Measurements from ENCODE around the gene ATOX1. TPM values are rescaled to one million over a fixed set of nuclear protein-coding genes. Genes with fewer than 3 reads are reported as not detected.
A peak's percentile ranks its signal among the peaks of the same experiment; 100 is the strongest.

The ATOX1 gene
- total and polyA plus RNA-seq, 9 of the 15 experiments (the other 6 are each of a cell fraction or from before 2014, with no cell fraction given) = 59.2 to 318 (median 86.2) TPM

- Histone ChIP-seq H3K27ac (ENCODE audit: extremely low read depth, low read depth, low read length) (no peak overlapping the region), H3K4me1 (replicated peaks in 1 of 2; ENCODE audit: control insufficient read depth in 2 of 2, insufficient read depth in 2 of 2, low read length in 2 of 2) (peaks cover 0 to 19% of the 10 kb centered on the region in 2 experiments; a peak in 2 of 5 replicates), H3K9me1 (ENCODE audit: control insufficient read depth, insufficient read depth, low read length) (no peaks in the 10 kb centered on the region), H2AFZ (ENCODE audit: low read depth, low read length) (no peak overlapping the region), H4K20me1 (replicated peaks; ENCODE audit: control insufficient read depth, insufficient read depth, low read length) (no peaks in the 10 kb centered on the region), H3K79me2 (ENCODE audit: control insufficient read depth, insufficient read depth, low read length) (peaks cover 17% of the 10 kb centered on the region; the same call in 2 of the 3 replicates), H3K36me3 (ENCODE audit: control insufficient read depth, insufficient read depth, low read length) (no peaks in the 10 kb centered on the region), H3K4me3 (no peak overlapping the region), H3K27me3 (ENCODE audit: control insufficient read depth in 2 of 2, insufficient read depth in 2 of 2, low read length in 2 of 2) (no peaks in the 10 kb centered on the region), H3K9ac (ENCODE audit: insufficient read depth in 1 of 2, low read depth in 2 of 2, low read length in 2 of 2) (no peak overlapping the region), H3K9me3 (replicated peaks; ENCODE audit: control insufficient read depth, insufficient read depth, low read depth, low read length) (no peaks in the 10 kb centered on the region), H3K4me2 (ENCODE audit: insufficient read depth, low read length) (no peak overlapping the region)
- in situ Hi-C loops (cut with MboI) (no loop called here), intact Hi-C loops (cut with micrococcal nuclease) (no loop called here)
- ATAC-seq = no peak
- BruUV-seq (replicated peaks) = no TSS peak
- ChIA-PET CTCF (ENCODE audit: low intra/inter-chr PET ratio) (no interaction called here), POLR2A (interaction anchor here (0.6 kb wide), 2 partner anchors 18 to 525 kb away, joined by 3 read pairs; no protein-coding TSS in a partner anchor)
- TF ChIP-seq MAFG (tag; conservative IDR thresholded peaks at IDR 0.05) (peak; percentile 58), BHLHE40 (IDR thresholded peaks at IDR 0.05; ENCODE audit: low read length) (no peak), TCFL5 (CRISPR knock-in tag; conservative IDR thresholded peaks at IDR 0.05) (no peak), ZNF316 (IDR thresholded peaks at IDR 0.05) (peak; percentile 83), RFX1 (IDR thresholded peaks at IDR 0.05) (no peak), MAFK (IDR thresholded peaks at IDR 0.05; ENCODE audit: low read length) (peak; percentile 39; the same call in 1 of the 2 replicates), MAFF (IDR thresholded peaks at IDR 0.05; ENCODE audit: low read length) (peak; percentile 65), C11orf30 (IDR thresholded peaks at IDR 0.05; ENCODE audit: low read depth) (peak; percentile 75), SNAPC5 (CRISPR knock-in tag; IDR thresholded peaks at IDR 0.05) (no peak), ZNF518B (CRISPR knock-in tag; IDR thresholded peaks at IDR 0.05) (no peak)
- DNase-seq (ENCODE audit: extremely low read depth in 1 of 4, low spot score in 3 of 4) = no peak
- FAIRE-seq = no peak
Measured at GRCh38 chr5:151766975-151767374, 8.5 kb upstream of the ATOX1 start.
